Naive thymus-derived CD4-positive, alpha-beta T cell (primary cell): ENCODE measurements around the gene KCNK4. TPM values are rescaled to one million over a fixed set of nuclear protein-coding genes. Genes with fewer than 3 reads are reported as not detected.
A peak's percentile ranks its signal among the peaks of the same experiment; 100 is the strongest.
"Not testable (repeated sequence)": the region's sequence is repeated elsewhere in the genome, so short reads cannot be mapped to it uniquely, and the experiment has no call there.

Source experiments
- ATAC-seq: fragments of 150-1000 bp; cut with Tn5 transposase; 2 replicates; pipeline ENCODE4 v1.10.0; 2021; ENCODE audit warnings: mild to moderate bottlenecking, moderate library complexity
- CTCF ChIA-PET: fragments of 350-600 bp; sonication (Branson Sonifier 250); formaldehyde crosslinking; loops from one replicate; lab custom pipeline; 2021; ENCODE audit warnings: antibody characterized with exemption; lab: Charles Lee
- POLR2A ChIA-PET: fragments of 350-600 bp; sonication (Branson Sonifier 250); formaldehyde crosslinking; loops from one replicate; lab custom pipeline; 2021; ENCODE audit warnings: antibody characterized with exemption, inconsistent platforms; lab: Charles Lee
- DNase-seq, 9 donors: peaks; one replicate each; pipeline versions ENCODE4 v3.0.0 to v3.0.0-alpha.2; 2020 to 2022; ENCODE audit warnings: mixed read lengths in 1 of 9
- H3K27ac ChIP-seq: one replicate; pipeline ENCODE4 v1.7.0; 2013; ENCODE audit warnings: mild to moderate bottlenecking, low read depth, low read length, moderate library complexity
- H3K27me3 ChIP-seq, 2 donors: one replicate each; pipeline ENCODE4 v1.7.0; 2013; ENCODE audit warnings: low read length in 2 of 2, mild to moderate bottlenecking in 2 of 2, moderate library complexity in 2 of 2; ENCODE audit not compliant: control insufficient read depth in 2 of 2, insufficient read depth in 2 of 2
- H3K36me3 ChIP-seq, 3 experiments: 1 replicate in 2 of 3; 2 replicates in 1 of 3; pipeline ENCODE4 v1.7.0; 2013; ENCODE audit warnings: low read length in 3 of 3, mild to moderate bottlenecking in 3 of 3, moderate library complexity in 1 of 3; ENCODE audit not compliant: insufficient read depth in 3 of 3, control insufficient read depth in 2 of 3
- H3K4me1 ChIP-seq, 2 donors: one replicate each; pipeline ENCODE4 v1.7.0; 2013; ENCODE audit warnings: low read length in 2 of 2, mild to moderate bottlenecking in 2 of 2, moderate library complexity in 1 of 2; ENCODE audit not compliant: control insufficient read depth in 2 of 2, insufficient read depth in 2 of 2
- H3K4me3 ChIP-seq: 2 replicates; pipeline ENCODE4 v1.7.0; 2013; ENCODE audit warnings: mild to moderate bottlenecking, low read length
- H3K9me3 ChIP-seq, 3 experiments: 1 replicate in 2 of 3; 2 replicates in 1 of 3; pipeline ENCODE4 v1.7.0; 2013; ENCODE audit warnings: low read length in 3 of 3; ENCODE audit not compliant: control insufficient read depth in 2 of 3
- H3K27ac Mint-ChIP-seq, 9 donors: one replicate each; pipeline ENCODE4 v1.8.0; 2020 to 2022; ENCODE audit warnings: mixed read lengths in 9 of 9, mild to moderate bottlenecking in 8 of 9, moderate library complexity in 5 of 9, inconsistent platforms in 2 of 9
- H3K27me3 Mint-ChIP-seq, 5 donors: one replicate each; pipeline ENCODE4 v1.8.0; 2021 to 2022; ENCODE audit warnings: mixed read lengths in 5 of 5, mild to moderate bottlenecking in 1 of 5
- H3K36me3 Mint-ChIP-seq, 5 donors: one replicate each; pipeline ENCODE4 v1.8.0; 2020 to 2022; ENCODE audit warnings: mixed read lengths in 5 of 5, mild to moderate bottlenecking in 3 of 5, inconsistent platforms in 1 of 5
- H3K4me1 Mint-ChIP-seq, 7 donors: one replicate each; pipeline ENCODE4 v1.8.0; 2020 to 2022; ENCODE audit warnings: mixed read lengths in 7 of 7, mild to moderate bottlenecking in 3 of 7, inconsistent platforms in 1 of 7
- H3K4me3 Mint-ChIP-seq, 10 donors: one replicate each; pipeline ENCODE4 v1.8.0; 2020 to 2022; ENCODE audit warnings: mild to moderate bottlenecking in 10 of 10, mixed read lengths in 10 of 10, moderate library complexity in 6 of 10, inconsistent platforms in 2 of 10
- H3K9me3 Mint-ChIP-seq, 11 donors: one replicate each; pipeline ENCODE4 v1.8.0; 2020 to 2022; ENCODE audit warnings: mixed read lengths in 11 of 11, mild to moderate bottlenecking in 4 of 11, inconsistent platforms in 1 of 11, moderate library complexity in 1 of 11
- intact Hi-C, 2 donors: fragments of 100-400 bp; cut with micrococcal nuclease; formaldehyde crosslinking; loops; one replicate each; pipeline ENCODE4 v1.15.1; 2023
- polyA plus RNA-seq, 2 donors: library from polyadenylated mRNA; unstranded; fragments of 300-500 nt; fragmentation: Illumina TruSeq; gene quantifications; one replicate each; pipeline ENCODE4 v1.2.3, GENCODE V29; 2021
- total RNA-seq, 6 experiments: library from RNA in 5 of 6; stranded (reverse) in 5 of 6; gene quantifications; 1 replicate in 5 of 6; 2 replicates in 1 of 6; pipeline ENCODE4 v1.2.3 and lab custom pipeline; 2021 to 2026

The KCNK4 gene
- total and polyA plus RNA-seq, 7 experiments from 2014 or later: 0.42 TPM; not detected in 6

DNA sequence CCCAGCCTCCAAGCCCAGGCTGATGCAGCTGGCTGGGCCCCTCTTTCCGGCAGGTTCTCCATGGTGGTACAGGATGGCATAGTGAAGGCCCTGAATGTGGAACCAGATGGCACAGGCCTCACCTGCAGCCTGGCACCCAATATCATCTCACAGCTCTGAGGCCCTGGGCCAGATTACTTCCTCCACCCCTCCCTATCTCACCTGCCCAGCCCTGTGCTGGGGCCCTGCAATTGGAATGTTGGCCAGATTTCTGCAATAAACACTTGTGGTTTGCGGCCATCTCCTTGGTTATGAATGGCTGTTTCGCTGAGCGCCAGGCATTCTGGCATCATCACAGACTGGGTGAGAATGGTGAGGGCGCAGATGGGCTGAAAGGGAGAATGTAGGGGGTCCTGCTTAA, 30.4 kb downstream of the KCNK4 start:
- ATAC-seq: no peak
- Mint-ChIP-seq H3K27me3 (no peaks in the 10 kb centered on the region), H3K4me1 (peaks cover 12 to 30% (median 23%) of the 10 kb centered on the region in 7 donors), H3K9me3 (peaks cover 0 to under 1% (median 0%) of the 10 kb centered on the region in 11 donors), H3K4me3 (no peak overlapping the region), H3K36me3 (peaks cover 0 to 18% (median 6%) of the 10 kb centered on the region in 5 donors), H3K27ac (peak overlapping the region in 2 of 9 donors; percentile 19 to 29)
- Histone ChIP-seq H3K9me3 (no peaks in the 10 kb centered on the region), H3K4me1 (peaks cover 7 to 10% of the 10 kb centered on the region in 2 donors), H3K36me3 (peaks cover 0 to 30% (median 0%) of the 10 kb centered on the region in 3 experiments), H3K4me3 (no peak overlapping the region), H3K27ac (no peak overlapping the region), H3K27me3 (no peaks in the 10 kb centered on the region)
- DNase-seq: no peak
- ChIA-PET CTCF (interaction anchor here (0.6 kb wide), 2 partner anchors 25 to 94 kb away, joined by 3 to 4 read pairs; no protein-coding TSS in a partner anchor), POLR2A (no interaction called here)
- intact Hi-C loops: no loop called here

GRCh38 chr11:64322925-64323260, 31.8 kb downstream of the KCNK4 start:
- intact Hi-C loops: no loop called here
- ChIA-PET CTCF (no interaction called here), POLR2A (no interaction called here)
- H3K4me3 Mint-ChIP-seq: no peak overlapping the region
- Histone ChIP-seq H3K4me3 (no peak overlapping the region), H3K27ac (no peak overlapping the region), H3K9me3 (no peaks in the 10 kb centered on the region), H3K4me1 (peaks cover 4 to 10% of the 10 kb centered on the region in 2 donors), H3K27me3 (no peaks in the 10 kb centered on the region), H3K36me3 (peaks cover 0 to 30% (median 0%) of the 10 kb centered on the region in 3 experiments)
- H3K36me3 Mint-ChIP-seq: peaks cover 0 to 18% (median 6%) of the 10 kb centered on the region in 5 donors
- DNase-seq (no peak), ATAC-seq (no peak)
- H3K27me3 Mint-ChIP-seq: no peaks in the 10 kb centered on the region
- peaks cover 8 to 19% (median 16%) of the 10 kb centered on the region in 7 donors for H3K4me1 Mint-ChIP-seq
- H3K27ac Mint-ChIP-seq: no peak overlapping the region
- H3K9me3 Mint-ChIP-seq: peaks cover 0 to 4% (median 0%) of the 10 kb centered on the region in 11 donors

DNA sequence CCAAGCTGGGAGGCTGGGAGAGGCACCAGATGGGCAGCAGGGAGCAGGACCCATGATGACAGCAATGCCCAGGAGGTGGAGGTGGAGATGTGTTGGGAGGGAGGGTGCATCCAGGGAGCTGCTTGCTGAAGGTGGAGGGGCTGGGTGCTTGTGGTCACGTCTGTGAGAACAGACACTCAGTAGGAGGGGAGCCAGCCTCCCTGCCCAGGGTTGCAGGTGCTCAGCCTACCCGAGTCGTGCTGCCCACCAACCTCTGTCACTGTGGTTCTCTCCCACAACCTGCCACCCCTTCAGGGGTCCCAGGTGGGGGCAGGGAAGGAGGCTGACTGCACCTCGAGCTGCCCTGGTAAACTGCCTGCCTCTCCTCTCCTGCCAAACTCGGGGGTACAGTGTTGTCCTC, 32.3 kb downstream of the KCNK4 start:
- Mint-ChIP-seq H3K27ac (peak overlapping the region in 1 of 9 donors; percentile 41), H3K9me3 (peaks cover 0 to 4% (median 0%) of the 10 kb centered on the region in 11 donors), H3K27me3 (no peaks in the 10 kb centered on the region), H3K36me3 (peaks cover 0 to 18% (median 6%) of the 10 kb centered on the region in 5 donors), H3K4me1 (peaks cover 8 to 17% (median 14%) of the 10 kb centered on the region in 7 donors), H3K4me3 (no peak overlapping the region)
- POLR2A ChIA-PET: no interaction called here
- intact Hi-C loops: no loop called here
- H3K9me3 ChIP-seq: no peaks in the 10 kb centered on the region
- CTCF ChIA-PET: interaction anchor here (1.0 kb wide), 1 partner anchor 8 kb away, joined by 3 read pairs; no protein-coding TSS in a partner anchor
- DNase-seq: no peak
- peaks cover 4 to 10% of the 10 kb centered on the region in 2 donors for H3K4me1 ChIP-seq
- no peak overlapping the region for H3K27ac ChIP-seq
- no peak for ATAC-seq
- H3K27me3 ChIP-seq: no peaks in the 10 kb centered on the region
- H3K36me3 ChIP-seq: peaks cover 0 to 30% (median 0%) of the 10 kb centered on the region in 3 experiments
- no peak overlapping the region for H3K4me3 ChIP-seq

DNA sequence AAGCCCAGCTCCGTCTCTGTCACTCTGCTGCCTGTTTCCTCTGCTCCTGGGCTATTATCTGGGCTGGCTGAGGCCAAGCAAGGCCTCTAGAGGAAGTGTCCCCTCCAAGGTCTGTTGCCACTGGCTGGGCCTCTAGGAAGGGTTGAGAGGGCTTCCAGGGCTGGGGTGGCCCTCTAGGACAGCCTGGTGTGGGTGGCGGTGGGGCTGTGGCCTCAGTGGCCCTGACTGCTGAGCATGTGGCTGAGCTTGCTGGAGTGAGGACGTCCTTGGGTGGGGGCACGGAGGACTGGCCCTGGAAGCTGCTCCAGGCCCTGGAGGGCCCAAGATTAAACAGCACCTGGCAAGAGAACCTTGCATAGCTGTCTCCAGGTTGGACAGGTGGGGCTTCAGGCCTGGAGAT, 32.9 kb downstream of the KCNK4 start:
- H3K4me3 Mint-ChIP-seq, H3K9me3 Mint-ChIP-seq, H3K27me3 ChIP-seq, H3K27me3 Mint-ChIP-seq, H3K27ac ChIP-seq, ATAC-seq, H3K9me3 ChIP-seq, POLR2A ChIA-PET, H3K4me1 ChIP-seq, intact Hi-C loops, DNase-seq, H3K4me3 ChIP-seq: not testable (repeated sequence)
- Mint-ChIP-seq H3K27ac (peak overlapping the region in 1 of 9 donors; percentile 41), H3K36me3 (peaks cover 0 to 18% (median 6%) of the 10 kb centered on the region in 5 donors), H3K4me1 (peaks cover 5 to 14% (median 11%) of the 10 kb centered on the region in 7 donors)
- CTCF ChIA-PET: interaction anchor here (1.0 kb wide), 1 partner anchor 8 kb away, joined by 3 read pairs; no protein-coding TSS in a partner anchor
- H3K36me3 ChIP-seq: peaks cover 0 to 30% (median 0%) of the 10 kb centered on the region in 3 experiments

GRCh38 chr11:64324692-64325469, 33.8 kb downstream of the KCNK4 start:
- no peak for ATAC-seq
- peaks cover 0 to 4% (median 0%) of the 10 kb centered on the region in 11 donors for H3K9me3 Mint-ChIP-seq
- H3K27me3 Mint-ChIP-seq: no peaks in the 10 kb centered on the region

DNA sequence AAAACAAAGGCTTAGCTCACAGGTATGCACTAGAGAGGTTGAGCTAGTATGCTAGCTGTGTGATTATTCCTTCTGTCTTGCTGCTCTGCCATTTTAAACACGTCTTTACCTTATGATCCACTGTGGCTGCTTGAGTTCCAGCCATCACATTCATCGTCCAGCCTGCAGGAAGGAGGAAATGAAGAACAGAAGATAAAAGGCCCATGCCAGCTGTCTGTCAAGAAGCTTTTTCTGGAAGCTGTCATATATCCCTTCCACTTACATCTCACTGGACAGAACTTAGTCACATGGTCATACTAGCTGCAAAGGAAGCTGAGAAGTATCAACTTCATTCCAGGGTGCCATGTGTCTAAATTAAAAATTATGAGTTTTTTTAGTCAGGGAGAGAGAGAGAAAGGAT, 36.3 kb downstream of the KCNK4 start:
- ChIA-PET POLR2A (no interaction called here), CTCF (no interaction called here)
- ATAC-seq (no peak), DNase-seq (no peak)
- Histone ChIP-seq H3K36me3 (peaks cover 0 to 10% (median 0%) of the 10 kb centered on the region in 3 experiments), H3K4me3 (no peak overlapping the region), H3K4me1 (peaks cover 4 to 8% of the 10 kb centered on the region in 2 donors), H3K9me3 (no peaks in the 10 kb centered on the region), H3K27me3 (no peaks in the 10 kb centered on the region), H3K27ac (no peak overlapping the region)
- no peaks in the 10 kb centered on the region for H3K27me3 Mint-ChIP-seq
- peaks cover 0 to 12% (median 7%) of the 10 kb centered on the region in 7 donors for H3K4me1 Mint-ChIP-seq
- no peaks in the 10 kb centered on the region for H3K36me3 Mint-ChIP-seq
- no peak overlapping the region for H3K4me3 Mint-ChIP-seq
- intact Hi-C loops: no loop called here
- no peak overlapping the region for H3K27ac Mint-ChIP-seq
- peaks cover 0 to 4% (median 0%) of the 10 kb centered on the region in 11 donors for H3K9me3 Mint-ChIP-seq

More at GRCh38 chr11:64324692-64325469, 33.8 kb downstream of the KCNK4 start:
- Histone ChIP-seq H3K27me3 (no peaks in the 10 kb centered on the region), H3K27ac (no peak overlapping the region), H3K4me1 (no peaks in the 10 kb centered on the region), H3K9me3 (no peaks in the 10 kb centered on the region), H3K4me3 (no peak overlapping the region), H3K36me3 (peaks cover 0 to 30% (median 0%) of the 10 kb centered on the region in 3 experiments)
- ChIA-PET CTCF (interaction anchor here (0.9 kb wide), 1 partner anchor 13 kb away, joined by 5 read pairs; no protein-coding TSS in a partner anchor), POLR2A (no interaction called here)
- peaks cover 0 to 9% (median 5%) of the 10 kb centered on the region in 7 donors for H3K4me1 Mint-ChIP-seq
- no peak for DNase-seq
- H3K36me3 Mint-ChIP-seq: peaks cover 0 to 18% (median 4%) of the 10 kb centered on the region in 5 donors
- intact Hi-C loops: no loop called here
- H3K27ac Mint-ChIP-seq: no peak overlapping the region
- H3K4me3 Mint-ChIP-seq: no peak overlapping the region
